NCI-H2227 treated with DMSO at 0.1 percent for 48 hours (cell line): ENCODE measurements around the gene GPI.

Experiments used
- DNase-seq: peaks from one replicate; lab custom pipeline; 2025; lab: John Stamatoyannopoulos, UW

GPI gene

DNA sequence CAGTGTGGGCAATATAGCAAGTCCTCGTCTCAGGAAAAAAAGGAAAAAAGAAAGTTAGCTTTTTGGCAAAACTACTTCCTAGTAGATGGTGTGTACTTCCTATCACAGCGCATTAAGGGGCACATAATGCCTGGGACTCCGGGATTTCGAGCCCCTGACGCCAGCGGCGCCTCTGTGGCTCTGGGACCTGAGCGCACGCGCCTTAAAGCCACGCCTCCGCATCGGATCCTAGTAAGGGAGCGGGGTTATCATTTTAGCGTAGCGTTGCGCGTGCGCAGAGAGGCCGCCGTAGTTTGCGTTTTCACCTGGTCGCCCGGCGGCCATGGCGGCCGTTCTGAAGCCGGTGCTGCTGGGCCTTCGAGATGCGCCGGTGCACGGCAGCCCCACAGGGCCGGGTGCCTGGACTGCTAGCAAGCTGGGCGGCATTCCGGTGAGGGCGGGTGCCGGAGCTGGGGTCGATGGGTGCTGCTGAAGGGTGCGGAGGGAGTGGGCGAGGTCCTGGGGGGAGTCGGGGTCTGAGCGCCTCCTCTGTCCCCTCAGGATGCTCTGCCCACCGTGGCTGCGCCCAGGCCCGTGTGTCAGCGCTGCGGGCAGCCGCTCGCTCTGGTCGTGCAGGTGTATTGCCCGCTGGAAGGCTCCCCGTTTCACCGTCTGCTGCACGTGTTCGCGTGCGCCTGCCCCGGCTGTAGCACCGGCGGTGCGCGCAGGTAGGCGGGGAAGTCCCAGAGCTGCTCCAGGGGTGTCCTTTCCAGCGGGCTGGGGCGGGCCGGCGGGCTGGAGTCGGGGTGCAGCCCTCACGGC is 39.3 kb downstream of the GPI start, which contains the start of gene PDCD2L:
PDCD2L (plus strand) TSS at position 291 of the 801 bp plus-strand sequence; CDS start at position 323, 32 bp downstream.
- DNase-seq: peak; percentile 100

DNA sequence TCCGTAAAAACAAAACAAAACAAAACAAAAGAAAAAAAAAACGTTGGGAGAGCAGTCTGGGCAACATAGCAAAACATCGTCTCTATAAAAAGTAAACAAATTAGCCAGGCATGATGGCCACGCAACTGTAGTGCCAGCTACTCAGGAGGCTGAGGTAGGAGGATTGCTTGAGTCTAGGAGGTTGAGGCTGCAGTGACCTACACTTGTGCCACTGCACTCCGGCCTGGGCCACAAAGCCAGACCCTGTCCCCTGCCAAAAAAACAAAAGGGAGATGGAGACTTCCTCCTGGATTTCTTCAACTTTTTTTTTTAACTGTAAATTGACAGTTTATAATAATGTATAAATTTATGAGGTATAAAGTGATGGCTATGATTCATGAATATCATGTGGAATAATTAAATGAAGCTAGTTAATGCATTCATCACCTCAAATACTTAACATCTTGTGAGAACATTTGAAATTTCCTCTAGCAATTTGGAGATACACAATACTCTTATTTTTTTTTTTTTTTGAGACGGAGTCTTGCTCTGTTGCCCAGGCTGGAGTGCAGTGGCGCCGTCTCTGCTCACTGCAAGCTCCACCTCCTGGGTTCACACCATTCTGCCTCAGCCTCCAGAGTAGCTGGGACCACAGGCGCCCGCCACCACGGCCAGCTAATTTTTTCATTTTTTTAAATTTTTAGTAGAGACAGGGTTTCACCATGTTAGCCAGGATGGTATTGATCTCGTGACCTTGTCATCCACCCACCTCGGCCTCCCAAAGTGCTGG is 41.1 kb downstream of the GPI start:
- DNase-seq: no peak

DNA sequence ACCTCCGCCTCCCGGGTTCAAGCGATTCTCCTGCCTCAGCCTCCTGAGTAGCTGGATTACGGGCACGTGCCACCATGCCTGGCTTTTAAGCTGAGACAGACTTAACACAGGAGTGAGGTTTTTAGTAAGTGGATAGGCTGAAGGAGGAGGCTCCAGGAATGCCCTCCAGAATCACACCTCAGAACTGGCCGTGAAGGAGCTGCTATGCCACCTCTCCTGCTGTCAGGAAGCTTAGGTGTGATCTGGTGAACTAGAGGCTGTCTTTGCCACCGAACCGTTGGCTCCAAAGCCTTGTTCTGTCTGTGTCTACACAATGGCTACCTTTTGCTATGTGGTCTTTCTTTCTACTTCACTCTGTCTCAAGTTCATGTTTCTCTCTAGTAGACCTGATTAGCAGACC is 43.4 kb downstream of the GPI start:
- no peak for DNase-seq

DNA sequence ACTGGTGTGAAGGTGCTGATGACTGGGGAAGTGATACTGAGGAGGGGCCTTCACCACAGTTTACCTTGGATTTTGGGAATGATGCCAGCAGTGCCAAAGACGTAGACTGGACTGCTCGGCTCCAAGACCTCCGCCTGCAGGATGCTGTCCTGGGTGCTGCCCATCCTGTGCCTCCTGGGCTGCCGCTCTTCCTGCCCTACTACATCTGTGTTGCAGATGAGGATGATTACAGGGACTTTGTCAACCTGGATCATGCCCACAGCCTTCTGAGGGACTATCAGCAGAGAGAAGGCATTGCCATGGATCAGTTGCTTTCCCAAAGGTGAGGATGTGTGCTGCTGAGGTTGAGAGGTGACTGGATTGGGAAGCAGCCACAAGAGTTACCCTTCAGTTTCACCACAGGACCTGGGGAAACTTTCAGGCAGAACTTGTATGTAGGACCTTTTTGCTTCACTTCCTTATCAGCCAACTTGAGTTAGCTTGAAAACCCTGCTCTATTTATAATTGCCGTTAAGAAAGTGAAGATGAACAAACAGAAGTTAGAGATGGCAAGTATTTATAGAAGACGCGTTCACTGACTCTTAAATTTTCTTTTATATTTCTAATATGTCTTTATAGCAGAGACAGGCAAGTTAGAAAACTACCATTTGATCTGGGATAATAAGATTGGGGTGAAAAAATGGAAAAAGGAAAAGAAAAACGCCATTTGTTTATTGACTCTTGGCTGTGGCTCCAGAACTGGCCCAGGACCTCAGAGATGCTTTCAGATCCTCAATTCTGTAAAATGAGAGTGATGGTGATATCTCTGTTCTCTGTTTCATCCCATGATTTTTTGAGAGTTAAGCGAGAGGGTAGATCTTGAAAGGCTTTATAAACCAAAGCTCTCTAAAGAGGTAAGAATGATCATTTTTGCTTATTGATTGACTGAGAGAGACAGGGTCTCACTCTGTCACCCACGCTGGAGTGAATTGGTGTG is 44.5 kb downstream of the GPI start:
- no peak for DNase-seq

DNA sequence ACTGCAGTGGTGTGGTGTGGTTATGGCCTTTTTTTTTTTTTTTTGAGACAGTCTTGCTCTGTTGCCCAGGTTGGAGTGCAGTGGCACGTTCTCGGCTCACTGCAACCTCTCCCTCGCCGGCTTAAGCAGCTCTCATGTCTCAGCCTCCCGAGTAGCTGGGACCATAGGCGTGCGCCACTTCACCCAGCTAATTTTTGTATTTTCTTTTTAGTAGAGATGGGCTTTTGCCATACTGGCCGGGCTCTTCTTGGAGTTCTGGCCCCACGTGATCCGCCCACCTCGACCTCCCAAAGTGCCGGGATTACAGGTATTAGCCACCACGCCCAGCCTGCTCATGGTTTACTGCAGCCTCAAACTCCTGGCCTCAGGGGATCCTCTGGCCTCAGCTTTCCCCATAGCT is 46.2 kb downstream of the GPI start:
- no peak for DNase-seq

- DNase-seq: no peak
Measured at GRCh38 chr19:34416021-34416545, 51.1 kb downstream of the GPI start.

DNA sequence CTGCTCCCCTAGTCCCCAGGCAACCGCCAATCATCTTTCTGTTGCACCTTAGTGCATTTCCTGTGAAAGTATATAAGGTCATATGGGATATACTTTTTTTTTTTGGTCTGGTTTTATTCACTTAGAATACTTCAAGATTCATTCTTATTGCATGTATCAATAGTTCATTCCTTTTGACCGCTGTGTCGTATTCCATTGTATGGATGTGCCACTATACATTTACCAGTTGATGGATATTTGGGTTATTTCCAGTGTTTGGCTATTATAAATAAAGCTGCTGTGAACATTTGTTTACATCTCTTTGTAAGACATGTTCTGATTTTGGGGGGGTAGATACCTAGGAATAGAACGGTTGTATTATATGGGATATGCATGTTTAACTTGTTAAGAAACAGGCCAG is 53.3 kb downstream of the GPI start:
- DNase-seq: no peak

DNA sequence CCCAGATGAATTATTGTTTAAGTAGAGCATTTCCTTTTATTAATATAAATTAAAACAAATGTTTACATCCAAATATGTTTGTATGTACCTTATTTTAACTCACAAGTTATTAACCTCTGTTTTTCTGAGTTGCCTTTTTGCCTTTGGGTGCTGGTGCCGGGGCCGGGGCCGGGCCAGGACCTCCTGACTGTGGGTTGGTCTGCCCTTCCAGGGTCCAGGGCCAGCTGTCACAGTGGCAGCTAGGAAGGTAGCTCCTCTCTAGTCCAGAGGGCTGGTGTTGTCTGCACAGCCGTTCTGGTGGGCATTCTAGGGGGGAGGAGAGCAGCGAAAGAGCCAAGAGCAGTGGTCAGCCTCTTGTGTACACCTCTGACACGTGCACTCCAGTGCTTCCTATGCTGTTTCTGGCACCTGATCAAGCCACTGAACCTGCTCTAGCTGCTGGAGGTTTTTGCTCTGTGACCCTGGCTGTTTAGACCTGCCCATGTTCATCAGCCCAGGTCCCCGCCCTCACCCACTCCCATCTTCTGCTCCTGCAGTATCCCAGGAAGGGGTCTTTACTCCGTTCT is 61.2 kb downstream of the GPI start:
- no peak for DNase-seq

GRCh38 chr19:34428549-34429285 is 63.7 kb downstream of the GPI start:
- peak; percentile 51 for DNase-seq

- no peak for DNase-seq
Measured at GRCh38 chr19:34429553-34429952, 64.6 kb downstream of the GPI start.

DNA sequence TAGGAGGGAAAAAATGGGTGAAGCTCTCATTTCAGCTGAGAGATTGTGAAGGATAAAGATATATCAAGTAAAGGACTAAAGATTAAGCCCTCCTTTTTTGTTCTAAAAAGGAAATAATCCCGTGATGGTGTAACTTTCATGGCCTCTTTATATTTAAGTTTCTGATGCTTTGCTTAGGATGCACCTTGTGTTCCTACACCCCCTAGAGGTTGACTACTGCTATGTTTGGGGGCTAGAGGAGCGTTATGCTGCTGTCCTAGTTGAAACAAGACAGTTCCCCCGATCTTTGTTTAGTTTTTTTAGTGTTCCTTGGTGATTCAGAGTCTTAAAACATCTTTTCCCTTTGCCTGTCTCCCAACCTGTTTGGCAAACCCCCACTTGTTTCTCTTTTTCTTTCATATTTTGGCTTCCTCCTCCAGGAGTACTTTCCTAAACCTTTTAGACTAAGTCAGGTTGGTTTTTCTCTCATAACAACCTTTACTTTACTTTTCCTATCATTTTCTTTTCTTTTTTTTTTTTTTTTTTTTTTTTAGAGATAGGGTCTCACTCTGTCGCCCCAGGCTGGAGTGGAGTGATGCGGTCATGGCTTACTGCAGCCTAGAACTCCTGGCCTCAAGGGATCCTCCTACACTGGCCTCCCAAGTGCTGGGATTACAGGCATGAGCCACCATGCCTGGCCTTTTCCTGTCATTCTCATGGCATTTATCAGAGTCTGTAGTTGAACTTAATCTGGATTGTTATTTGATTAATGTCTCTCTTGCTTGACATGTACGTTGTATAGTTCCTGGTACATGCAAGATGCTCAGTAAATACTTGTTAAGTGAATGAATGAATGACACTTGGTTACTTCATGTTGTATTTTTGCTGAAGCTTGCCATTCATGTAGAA is 66.0 kb downstream of the GPI start:
- peak; percentile 81 for DNase-seq

- DNase-seq: no peak
Measured at GRCh38 chr19:34431681-34432402, 66.8 kb downstream of the GPI start.

- no peak for DNase-seq
Measured at GRCh38 chr19:34432797-34433196, 67.8 kb downstream of the GPI start.

GRCh38 chr19:34436716-34437115 is 71.7 kb downstream of the GPI start:
- DNase-seq: no peak

DNA sequence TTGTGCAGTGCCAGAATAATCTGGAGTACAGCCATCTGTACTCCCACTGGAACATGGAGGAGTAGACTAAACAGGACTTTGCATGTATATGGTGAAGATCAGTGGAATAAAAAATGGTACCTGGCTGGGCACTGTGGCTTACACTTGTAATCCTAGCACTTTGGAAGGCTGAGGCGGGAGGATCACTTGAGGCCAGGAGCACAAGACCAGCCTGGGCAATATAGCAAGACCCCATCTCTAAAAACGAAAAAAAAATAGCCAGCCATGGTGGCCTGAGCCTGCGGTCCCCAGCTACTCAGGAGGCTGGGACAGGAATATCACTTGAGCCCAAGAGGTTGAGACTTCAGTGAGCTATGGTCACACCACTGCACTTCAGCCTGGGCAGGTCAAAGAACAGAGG is 83.2 kb downstream of the GPI start:
- DNase-seq: no peak
